ENCODE data around the gene PPP2R5C.

- TF ChIP-seq EZH2 (IDR thresholded peaks at IDR 0.05) (no peak), POLR2AphosphoS5 (IDR thresholded peaks at IDR 0.05; ENCODE audit: borderline replicate concordance, low read depth, low read length) (no peak), FOXP2 (optimal IDR thresholded peaks at IDR 0.05; ENCODE audit: control extremely low read depth, extremely low read length, insufficient read depth) (no peak)
These were observed 47.1 kb upstream of the PPP2R5C start for GRCh38 chr14:101714394-101714793.

Measured in SK-N-MC (cell line).